Mesenteric fat pad (tissue), 1 donor: ENCODE data around the gene SPON1. TPM values are rescaled to one million over a fixed set of nuclear protein-coding genes. Genes with fewer than 3 reads are reported as not detected.
"Not testable (repeated sequence)": the region's sequence is repeated elsewhere in the genome, so short reads cannot be mapped to it uniquely, and the experiment has no call there.

Experiments used
- DNase-seq: peaks from one replicate; pipeline ENCODE4 v3.0.0-alpha.2; 2020; ENCODE audit warnings: low spot score
- total RNA-seq: library from RNA; stranded (reverse); fragmentation: NEBNext Ultra II Directional; extraction: Animal tissue kit (Norgen Biotek cat#: 25700); gene quantifications from one replicate; pipeline ENCODE4 v1.2.1, GENCODE V29; 2021
- donor health status: DM: yes; HTN: yes; CAD: no.

The SPON1 gene
- total RNA-seq, 1 donor from 2014 or later, result 123 TPM

DNA sequence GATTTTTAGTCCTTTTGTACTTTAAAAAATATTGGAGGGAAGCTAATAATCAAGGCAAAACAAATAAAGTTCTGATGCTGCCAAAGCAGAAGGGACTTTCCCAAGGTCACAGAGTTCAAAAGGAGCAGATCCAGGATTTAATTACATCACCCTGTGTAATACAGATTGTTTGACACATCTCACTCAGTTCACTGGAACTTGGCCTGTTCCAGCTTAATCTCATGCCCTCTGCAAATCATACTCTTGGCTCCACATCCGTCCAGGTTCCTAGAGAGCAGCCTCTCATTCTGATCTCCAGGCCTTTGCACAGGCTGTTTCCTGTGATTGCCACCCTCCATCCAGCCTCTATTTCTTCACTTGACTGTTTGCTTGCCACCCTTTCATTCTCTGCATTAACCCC lies 151.7 kb downstream of the SPON1 start:
- no peak for DNase-seq

DNA sequence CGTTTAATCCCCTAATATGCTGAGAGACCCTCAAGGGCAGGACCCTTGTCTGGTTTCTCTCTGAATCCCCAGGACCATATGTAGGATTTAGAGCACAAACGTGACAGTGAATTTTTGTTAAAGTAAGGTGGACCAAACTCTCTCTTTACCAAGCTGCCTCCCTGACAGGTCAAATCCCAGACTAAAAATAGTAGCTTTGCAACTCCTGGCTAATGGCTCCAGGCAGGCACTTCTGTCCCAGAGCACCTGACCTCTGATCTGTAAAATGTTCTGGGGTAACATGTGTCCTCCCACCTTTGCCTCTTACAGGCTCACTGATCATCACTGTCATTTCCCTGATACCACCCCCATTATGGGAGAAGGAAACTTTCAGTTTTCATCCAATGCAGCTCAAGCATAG lies 152.3 kb downstream of the SPON1 start:
- DNase-seq, result no peak

DNA sequence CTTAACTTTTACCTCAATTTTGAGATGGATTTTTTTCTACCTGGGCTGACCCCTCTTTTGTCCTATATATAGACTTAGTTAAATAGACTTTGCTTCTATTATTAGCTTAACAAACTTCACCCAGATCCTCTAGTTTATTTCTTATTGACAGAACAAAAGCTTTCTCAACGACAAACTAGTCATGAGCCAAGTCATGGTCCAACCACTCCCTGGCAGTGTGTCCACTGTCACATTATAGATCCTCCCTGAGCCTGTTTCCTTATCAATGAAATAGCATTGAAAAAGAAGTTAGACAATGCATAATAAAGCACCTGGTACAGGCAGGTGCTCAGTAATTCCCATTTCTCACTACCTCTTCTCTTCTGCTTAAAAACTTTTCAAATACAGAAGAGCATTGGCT lies 155.1 kb downstream of the SPON1 start:
- DNase-seq, result no peak

DNA sequence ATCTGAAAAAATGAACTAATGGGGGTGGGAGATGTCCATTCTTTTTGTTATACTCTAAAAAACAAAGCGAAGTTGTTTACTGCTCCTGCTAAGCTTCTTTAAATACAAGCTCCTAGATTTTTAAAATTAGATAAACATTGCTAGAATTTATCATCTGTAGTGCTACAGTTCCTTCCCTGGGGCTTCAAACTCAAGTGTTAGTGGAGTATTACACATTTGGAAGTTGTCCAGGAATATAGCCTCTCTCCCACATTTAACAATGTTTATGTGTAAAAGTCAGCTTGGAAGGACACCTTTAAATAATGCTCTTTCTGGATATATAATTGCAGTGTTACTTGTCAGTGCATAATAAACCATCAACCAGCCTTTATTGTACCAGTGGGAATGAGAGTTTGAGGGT lies 155.5 kb downstream of the SPON1 start:
- no peak for DNase-seq

DNA sequence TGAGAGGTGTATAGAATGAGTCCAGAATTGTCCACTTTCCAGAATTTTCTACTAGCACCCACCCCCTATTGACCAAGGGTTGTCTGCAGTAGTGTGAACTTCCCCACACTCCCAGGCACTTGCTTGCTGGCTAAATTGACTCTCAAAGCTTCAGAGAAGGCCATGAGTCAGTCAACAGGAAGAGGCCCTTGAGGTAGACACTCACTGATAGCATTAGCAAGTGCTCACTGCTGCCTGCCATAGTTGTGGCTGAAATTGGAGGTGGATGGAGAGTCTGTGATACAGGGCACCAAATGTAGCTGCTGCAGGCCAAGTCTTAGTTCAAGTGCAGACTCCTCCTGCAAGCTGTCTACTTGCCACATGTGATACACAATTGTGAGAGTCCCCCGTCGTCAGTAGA lies 156.8 kb downstream of the SPON1 start:
- no peak for DNase-seq

DNA sequence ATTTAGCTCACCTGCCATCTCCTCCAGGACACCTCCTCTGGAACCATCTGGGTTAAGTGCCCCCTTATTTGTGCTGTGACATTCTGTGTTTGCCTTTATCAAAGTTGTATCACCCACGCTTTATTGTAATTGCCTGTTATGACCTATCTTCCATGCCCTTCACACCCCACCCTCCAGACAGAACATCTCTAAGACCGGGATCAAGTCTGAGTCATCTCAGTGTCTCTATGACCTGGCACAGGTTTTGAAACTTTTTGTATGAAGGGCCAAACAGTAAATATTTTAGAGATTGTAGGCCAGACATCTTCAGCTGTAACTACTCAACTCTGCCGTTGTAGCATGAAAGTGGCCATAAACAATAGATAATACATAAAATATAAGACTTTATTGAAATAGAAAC lies 161.8 kb downstream of the SPON1 start:
- DNase-seq, result no peak

DNA sequence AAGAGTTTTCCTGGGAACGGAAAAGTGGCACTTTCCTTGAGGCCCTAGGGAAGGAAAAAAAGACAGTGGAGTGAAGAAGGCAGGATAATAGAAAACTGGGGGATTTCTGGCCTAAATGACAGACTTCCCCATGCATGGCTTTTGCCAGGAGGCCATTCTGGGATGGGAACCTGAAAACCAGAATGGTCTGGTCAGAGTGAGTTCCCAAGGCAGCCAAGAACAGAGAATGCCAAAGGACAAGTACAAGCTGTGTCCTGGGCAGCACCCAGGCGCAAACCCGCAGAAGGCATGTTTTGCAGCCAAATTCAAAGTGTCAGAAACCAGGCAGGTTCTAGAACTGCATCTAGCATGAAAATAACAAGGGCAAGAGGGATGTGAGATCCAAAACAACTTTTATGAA lies 162.4 kb downstream of the SPON1 start:
- DNase-seq, result no peak

DNA sequence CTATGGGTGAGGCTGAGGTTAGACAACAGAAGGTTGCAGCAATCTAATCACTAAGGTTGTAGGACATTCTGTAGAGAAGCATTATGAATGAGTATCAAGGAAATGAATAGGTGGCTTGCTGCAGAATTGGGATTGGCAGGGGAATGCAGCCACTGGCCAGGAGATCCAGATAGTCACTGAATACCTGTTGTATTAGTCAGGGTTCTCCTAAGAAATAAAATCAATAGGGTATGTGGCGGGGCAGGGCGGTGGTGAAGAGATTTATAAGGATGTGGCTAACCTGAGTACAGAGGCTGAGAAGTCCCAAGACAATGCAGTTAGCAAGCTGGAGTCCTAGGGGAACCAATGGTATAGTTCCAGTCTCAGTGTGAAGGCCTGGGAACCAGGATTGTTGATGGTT lies 163.0 kb downstream of the SPON1 start:
- no peak for DNase-seq

DNA sequence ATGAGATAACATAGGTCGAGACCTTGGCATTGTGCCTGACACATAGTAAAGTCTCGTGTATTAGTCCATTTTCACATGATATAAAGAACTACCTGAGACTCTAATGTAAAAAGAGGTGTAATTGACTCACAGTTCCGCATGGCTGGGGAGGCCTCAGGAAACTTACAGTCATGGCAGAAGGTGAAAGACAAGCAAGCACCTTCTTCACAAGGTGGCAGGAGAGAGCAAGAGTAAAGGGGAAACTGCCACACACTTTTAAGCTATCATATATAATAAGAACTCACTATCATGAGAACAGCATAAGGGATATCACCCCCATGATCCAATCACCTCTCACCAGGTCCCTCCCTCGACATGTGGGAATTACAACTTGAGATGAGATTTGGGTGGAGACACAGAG lies 165.2 kb downstream of the SPON1 start:
- DNase-seq, result no peak

DNA sequence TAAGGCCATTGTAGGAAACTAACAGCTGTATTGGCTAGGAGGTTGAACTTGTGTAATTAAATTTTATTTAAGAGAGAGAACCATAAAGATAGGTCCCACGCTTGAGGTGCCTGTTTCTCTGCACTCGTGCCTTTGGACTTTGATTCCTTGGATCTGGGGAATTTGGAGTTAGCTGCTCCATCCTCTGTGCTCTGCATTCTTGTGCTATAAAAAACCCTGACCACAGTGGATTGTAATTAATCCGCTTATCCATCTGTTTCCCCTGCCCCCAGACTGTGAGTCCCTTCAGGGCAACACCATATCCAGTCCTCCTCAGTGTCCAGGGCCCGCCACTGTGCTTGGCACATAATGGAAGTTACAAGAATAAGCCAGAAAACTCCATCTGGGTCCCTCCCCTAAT lies 169.8 kb downstream of the SPON1 start:
- DNase-seq, result no peak

DNA sequence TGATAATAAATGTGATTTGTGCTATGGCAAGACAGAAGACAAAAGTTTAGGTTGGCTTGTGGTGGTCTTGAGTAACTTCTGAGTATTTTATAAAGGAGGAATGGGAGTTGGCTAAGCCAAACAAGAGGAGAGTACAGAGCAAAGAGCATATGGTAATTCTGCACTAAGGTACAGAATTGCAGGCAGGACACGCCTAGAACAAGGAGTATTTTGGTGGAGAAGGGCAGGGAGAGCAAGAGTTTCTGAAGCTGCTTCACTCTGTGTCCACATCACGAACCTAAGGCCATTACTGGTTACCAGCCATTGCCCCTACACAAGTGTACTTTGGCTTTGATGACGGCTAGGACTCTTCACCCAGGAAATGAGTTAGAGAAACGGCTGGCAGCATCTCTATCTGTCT lies 170.9 kb downstream of the SPON1 start:
- DNase-seq, result no peak

DNA sequence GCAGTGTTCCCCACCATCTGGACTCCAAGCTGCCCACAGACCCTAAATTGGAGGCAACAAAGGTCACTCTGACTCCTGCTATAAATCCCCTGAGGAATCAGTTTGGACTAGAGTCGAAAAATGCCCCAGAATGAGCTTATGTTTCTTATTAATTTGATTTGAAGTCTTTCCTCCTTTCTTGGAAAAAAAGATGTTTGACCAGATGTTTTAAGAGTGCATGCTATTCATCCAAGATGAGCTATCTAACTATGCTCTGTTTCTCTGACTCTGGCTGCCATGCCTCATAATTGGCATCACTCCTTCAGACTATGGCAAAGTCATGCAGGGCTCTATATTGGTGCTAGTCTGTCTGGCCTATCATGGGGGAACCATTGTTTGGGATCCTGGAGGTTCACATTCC lies 174.0 kb downstream of the SPON1 start:
- DNase-seq, result no peak

DNA sequence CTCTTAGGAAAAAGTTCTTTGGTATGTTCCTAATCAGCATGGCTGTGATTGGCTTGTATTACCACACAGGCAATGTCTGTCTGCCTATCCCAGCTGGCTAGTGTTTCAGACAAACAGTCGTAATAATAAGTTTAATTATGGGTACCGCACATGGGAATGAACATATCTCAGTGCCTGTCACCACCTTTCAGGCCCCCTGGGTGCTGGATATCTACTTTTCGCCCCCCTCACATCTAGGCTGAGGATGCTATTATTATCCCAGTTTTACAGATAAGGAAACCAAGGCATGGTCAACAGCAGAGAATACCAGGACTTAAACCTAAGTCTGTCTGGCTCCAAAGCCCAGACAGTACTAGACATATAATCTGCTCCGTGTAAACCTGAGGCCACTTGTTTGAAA lies 174.8 kb downstream of the SPON1 start:
- no peak for DNase-seq

DNA sequence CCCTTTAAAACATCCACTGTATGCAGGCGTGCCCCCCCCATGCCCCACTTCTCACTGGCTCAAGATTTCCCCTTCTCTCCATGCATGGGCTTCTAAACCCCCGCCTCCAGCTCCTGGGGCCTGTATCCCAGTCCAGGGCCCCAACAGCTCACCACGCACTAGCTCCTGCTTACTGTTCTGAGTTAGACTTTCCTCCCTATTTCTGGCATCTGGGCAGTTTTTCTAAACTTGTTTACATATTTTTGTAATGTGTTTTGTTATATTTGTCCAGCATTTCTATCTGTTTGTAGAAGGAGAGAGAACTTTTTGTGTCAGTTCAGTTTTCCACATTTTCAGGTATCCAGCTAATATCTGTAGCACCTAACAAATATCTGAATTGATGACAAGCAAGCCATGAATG lies 178.5 kb downstream of the SPON1 start:
- DNase-seq, result no peak

DNA sequence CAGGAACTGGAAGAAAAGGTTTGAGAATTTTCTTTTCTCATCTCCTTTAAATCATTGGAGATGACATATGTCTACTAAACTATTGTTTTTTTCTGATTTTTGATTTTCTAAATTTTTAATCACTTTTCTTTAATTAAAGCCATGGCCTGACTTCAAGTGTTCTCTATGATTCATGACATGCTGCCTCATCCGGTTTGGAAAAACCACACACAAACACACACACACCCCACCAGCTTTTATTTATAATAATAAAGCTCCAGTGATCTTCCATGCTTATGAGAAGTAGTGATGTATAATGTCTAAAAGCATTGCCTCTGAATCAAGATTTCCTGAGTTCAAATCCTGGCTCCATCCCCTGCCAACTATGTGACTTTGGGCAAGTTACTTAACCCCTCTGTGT lies 179.2 kb downstream of the SPON1 start:
- DNase-seq, result no peak

DNA sequence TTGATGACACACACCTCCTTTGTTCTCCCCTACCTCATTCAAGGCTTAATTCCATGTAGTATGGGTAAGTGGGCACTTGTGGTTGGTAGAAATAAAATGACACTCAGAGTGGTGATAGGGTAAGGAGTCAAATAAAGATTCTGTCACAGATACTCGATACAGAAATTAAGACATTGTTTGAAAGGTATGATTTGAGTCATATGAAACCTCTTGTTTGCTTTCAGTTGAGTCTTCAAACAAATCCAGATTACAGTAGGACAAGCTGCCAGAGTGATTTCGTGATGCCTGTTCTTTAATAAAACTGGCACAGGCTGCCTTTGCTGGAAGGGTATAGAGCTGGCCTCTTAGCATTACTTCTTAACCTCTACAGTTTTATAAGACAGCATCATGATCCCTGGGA lies 182.4 kb downstream of the SPON1 start:
- no peak for DNase-seq

DNA sequence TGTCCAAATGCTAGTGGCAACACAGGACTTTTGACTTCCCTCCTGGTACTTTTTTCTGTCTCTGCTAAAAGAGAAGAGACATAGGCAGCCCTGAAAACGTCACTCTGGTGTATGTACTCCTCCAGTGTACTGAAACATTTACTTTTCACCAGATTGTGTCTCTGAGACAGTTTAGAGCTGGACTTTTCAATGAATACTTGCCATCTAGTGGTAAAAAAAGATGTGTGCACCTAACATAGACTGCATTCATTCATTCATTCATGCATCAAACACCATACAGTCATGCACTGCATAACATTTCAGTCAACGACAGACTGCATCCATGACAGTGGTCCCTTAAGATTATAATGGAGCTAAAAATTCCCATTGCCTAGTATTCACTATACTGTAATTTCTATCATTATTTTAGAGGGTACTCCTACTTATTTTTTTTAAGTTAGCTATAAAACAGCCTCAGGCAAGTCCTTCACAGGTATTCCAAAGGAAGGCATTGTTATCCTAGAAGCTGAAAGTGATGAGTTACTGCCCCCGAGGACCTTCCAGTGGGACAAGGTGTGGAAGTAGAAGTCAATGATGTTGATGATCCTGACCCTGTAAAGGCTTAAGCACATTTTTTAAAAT lies 186.2 kb downstream of the SPON1 start:
- no peak for DNase-seq

DNA sequence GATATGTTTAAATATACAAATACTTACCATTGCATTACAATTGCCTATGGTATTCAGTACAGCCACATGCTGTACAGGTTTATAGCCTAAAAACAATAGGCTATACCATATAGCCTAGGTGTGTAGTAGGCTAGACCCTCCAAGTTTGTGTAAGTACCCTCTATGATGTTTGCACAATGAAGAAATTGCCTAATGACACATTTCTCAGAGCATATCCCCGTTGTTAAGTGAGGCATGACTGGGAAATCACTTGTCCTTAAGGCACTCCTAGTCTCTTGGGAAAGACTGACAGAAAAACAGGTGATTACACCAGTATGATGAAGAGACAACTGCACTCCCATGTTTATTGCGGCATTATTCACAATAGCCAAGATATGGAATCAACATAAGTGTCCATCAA lies 187.2 kb downstream of the SPON1 start:
- no peak for DNase-seq

DNA sequence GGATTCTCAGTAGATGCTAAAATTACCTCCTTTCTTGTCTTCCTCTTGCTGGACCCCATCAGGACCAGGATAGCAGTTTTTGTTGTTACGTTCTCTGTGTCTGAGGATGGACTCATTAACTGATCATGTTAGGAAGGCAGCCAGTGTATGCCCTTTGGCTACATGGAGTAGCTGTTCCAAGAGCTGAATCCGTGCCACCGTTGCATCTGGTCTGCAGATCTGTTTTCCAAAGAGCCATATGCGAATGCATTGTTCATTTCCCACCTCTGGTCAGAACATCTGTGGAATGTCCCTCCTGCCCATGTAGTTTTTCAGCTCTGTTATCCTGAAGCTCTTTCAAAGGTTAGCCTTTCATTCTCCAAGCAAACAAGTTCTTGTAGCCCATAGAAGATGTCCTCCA lies 188.4 kb downstream of the SPON1 start:
- no peak for DNase-seq

DNA sequence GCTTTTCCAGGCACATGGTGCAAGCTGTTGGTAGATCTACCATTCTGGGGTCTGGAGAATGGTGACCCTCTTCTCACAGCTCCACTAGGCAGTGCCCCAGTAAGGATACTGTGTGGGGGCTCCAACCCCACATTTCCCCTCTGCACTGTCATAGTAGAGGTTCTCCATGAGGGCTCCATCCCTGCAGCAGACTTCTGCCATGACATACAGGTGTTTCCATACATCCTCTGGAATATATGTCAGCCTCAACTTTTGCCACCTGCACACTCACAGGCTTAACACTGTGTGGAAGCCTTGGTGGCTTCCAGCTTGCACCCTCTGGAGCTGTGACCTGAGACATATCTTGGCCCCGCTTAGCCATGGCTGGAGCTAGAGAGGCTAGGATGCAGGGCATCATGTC lies 191.6 kb downstream of the SPON1 start:
- not testable (repeated sequence) for DNase-seq

DNA sequence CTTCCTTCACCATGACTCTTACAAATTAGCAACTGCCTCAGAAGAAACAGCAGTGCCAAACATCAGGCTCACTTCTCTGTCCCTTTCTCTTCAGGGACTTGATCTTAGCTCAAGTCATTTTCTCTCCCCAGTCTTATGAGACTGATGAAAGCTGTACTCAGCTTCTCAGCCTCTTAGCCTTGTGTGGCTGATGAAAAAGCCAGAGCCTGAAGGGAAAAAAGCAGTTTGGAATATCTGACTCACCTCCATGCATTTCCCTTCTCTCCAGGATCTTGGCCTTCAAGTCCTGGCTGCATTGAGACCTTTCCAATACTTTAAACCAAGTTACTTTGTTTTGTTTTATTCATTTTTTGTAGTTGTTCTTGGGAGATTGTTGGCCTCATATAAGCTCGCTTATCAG lies 195.9 kb downstream of the SPON1 start:
- no peak for DNase-seq

DNA sequence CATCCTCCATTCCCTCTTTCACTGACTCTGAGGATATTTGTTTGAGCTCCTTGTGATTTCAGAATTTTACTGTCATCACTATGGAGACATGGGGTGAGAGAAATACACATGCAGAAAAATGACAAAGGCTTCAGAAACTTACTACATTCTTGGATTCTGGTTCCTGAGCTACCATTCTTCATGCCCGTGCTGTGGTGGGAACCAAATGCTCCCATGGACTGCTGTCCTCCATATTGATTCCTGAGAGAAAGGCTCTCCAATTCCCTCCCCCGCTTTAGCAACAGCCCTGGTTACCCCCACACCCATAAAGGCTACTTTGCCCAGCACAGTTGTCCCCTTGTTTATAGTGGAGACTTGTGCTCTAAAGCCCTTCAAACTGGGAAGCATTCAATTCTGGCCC lies 201.1 kb downstream of the SPON1 start:
- no peak for DNase-seq

DNA sequence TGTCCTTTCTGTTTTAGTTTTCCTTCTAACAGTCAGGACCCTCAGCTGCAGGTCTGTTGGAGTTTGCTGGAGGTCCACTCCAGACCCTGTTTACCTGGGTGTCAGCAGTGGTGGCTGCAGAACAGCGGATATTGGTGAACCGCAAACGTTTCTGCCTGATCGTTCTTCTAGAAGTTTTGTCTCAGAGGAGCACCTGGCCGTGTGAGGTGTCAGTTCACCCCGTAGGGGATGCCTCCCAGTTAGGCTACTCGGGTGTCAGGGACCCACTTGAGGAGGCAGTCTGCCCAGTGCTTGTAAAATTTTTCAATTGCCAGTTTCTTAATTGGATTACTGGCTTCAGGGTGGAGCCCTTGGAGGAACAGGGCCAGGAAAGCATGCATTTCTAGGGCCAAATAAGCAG lies 211.2 kb downstream of the SPON1 start:
- DNase-seq, result not testable (repeated sequence)
